Esophagus muscularis mucosa (tissue), 4 donors: ENCODE measurements around the gene CST8.

Source experiments
- EP300 ChIP-seq: sonication (generic); formaldehyde crosslinking; IDR thresholded peaks from one replicate; pipeline ENCODE4 v1.6.1; 2017; ENCODE audit warnings: antibody characterized with exemption
- POLR2A ChIP-seq: fragments of 450-650 bp; IDR thresholded peaks from one replicate; pipeline ENCODE4 v1.6.1; 2017; ENCODE audit warnings: antibody characterized with exemption, moderate library complexity, mild to moderate bottlenecking, low read depth
- POLR2AphosphoS5 ChIP-seq, 2 donors: sonication (generic); formaldehyde crosslinking; IDR thresholded peaks; one replicate each; pipeline ENCODE4 v1.6.1; 2017; ENCODE audit warnings: antibody characterized with exemption in 2 of 2
- TF ChIP-seq, protein P1 (sequence below), 3 experiments: fragments of 200-600 bp in 2 of 3; fragments of 450-650 bp in 1 of 3; sonication (generic) in 2 of 3; IDR thresholded peaks; one replicate each; pipeline ENCODE4 v1.5.1; 2017 to 2019; ENCODE audit warnings: antibody characterized with exemption in 3 of 3, mild to moderate bottlenecking in 2 of 3, moderate library complexity in 1 of 3

DNA sequence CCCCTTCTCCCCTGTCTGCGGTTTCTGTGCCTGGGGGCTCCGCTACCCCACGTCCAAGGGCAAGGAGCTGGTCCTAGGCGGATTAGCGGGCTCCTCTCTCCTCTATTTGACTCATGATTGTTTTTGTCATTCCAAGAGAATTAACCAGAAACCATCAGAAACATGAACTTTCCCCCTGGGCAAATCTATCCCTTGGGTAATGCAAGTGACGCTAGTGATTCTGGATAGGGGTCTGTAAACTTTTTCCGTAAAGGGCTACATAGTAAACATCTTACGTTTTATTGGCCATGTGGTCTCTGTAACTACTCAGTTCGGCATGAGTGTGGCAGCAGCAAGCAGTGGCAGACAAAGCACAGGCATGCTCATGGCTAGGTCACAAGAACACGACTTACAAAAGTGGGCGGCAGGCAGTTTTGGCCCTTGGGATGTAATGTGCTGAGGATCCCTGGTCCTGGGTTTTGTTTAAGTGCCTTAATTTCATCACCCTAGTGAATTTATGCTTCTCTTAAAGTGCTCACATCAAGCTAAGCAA, 38.9 kb upstream of the CST8 start:
- TF ChIP-seq POLR2A (no peak), POLR2AphosphoS5 (IDR thresholded peaks at IDR 0.05) (no peak), EP300 (no peak)
- TF ChIP-seq, protein P1, sequence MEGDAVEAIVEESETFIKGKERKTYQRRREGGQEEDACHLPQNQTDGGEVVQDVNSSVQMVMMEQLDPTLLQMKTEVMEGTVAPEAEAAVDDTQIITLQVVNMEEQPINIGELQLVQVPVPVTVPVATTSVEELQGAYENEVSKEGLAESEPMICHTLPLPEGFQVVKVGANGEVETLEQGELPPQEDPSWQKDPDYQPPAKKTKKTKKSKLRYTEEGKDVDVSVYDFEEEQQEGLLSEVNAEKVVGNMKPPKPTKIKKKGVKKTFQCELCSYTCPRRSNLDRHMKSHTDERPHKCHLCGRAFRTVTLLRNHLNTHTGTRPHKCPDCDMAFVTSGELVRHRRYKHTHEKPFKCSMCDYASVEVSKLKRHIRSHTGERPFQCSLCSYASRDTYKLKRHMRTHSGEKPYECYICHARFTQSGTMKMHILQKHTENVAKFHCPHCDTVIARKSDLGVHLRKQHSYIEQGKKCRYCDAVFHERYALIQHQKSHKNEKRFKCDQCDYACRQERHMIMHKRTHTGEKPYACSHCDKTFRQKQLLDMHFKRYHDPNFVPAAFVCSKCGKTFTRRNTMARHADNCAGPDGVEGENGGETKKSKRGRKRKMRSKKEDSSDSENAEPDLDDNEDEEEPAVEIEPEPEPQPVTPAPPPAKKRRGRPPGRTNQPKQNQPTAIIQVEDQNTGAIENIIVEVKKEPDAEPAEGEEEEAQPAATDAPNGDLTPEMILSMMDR (IDR thresholded peaks at IDR 0.05) = no peak
